ENCODE data around the gene OR6C2.

GRCh38 chr12:55499231-55499630, 55.4 kb downstream of the OR6C2 start:
- TF ChIP-seq SUZ12 (IDR thresholded peaks at IDR 0.05; ENCODE audit: extremely low read depth, insufficient read depth, insufficient read length) (no peak), YY1 (IDR thresholded peaks at IDR 0.05; ENCODE audit: insufficient read depth, insufficient read length) (no peak), ZNF274 (IDR thresholded peaks at IDR 0.05; ENCODE audit: low read depth, low read length) (no peak)

Data from NT2/D1 (cell line).